K562 (cell line): Measurements from ENCODE around the gene TRIM69. TPM values are rescaled to one million over a fixed set of nuclear protein-coding genes. Genes with fewer than 3 reads are reported as not detected.

Experiments
- ADNP ChIP-seq: fragments of 200-800 bp; sonication (Bioruptor generic); IDR thresholded peaks from 2 replicates; pipeline ENCODE4 v1.6.1; 2016; ENCODE audit warnings: missing genetic modification characterization, missing compliant biosample characterization
- AFF1 ChIP-seq, 2 experiments: fragments of 450-650 bp; IDR thresholded peaks; 2 replicates each; pipeline ENCODE4 v1.6.1; 2018; ENCODE audit warnings: mild to moderate bottlenecking in 2 of 2, low read depth in 1 of 2; ENCODE audit not compliant: partially characterized antibody in 2 of 2
- ARID2 ChIP-seq: fragments of 450-650 bp; IDR thresholded peaks from 2 replicates; pipeline ENCODE4 v1.6.1; 2017; ENCODE audit warnings: antibody characterized with exemption, mild to moderate bottlenecking
- GTF2A2 ChIP-seq: IDR thresholded peaks from 2 replicates; pipeline ENCODE4 v1.6.1; 2016; ENCODE audit warnings: mild to moderate bottlenecking, missing genetic modification characterization, missing compliant biosample characterization
- HMG20B ChIP-seq: fragments of 250-450 bp; sonication (Bioruptor Pico); IDR thresholded peaks from 2 replicates; pipeline ENCODE4 v1.5.0; 2021; ENCODE audit warnings: mild to moderate bottlenecking
- IRF2 ChIP-seq: sonication (generic); formaldehyde crosslinking; IDR thresholded peaks from 2 replicates; pipeline ENCODE4 v1.8.1; 2022; ENCODE audit warnings: mild to moderate bottlenecking, missing genetic modification reagents
- MAFK ChIP-seq: IDR thresholded peaks from 2 replicates; pipeline ENCODE4 v1.6.1; 2011; ENCODE audit warnings: low read length, improper control_type of control experiment
- MTA3 ChIP-seq: fragments of 450-650 bp; formaldehyde crosslinking; IDR thresholded peaks from 2 replicates; pipeline ENCODE4 v1.6.1; 2017; ENCODE audit warnings: mild to moderate bottlenecking, borderline replicate concordance
- NCOR1 ChIP-seq: fragments of 450-650 bp; IDR thresholded peaks from 2 replicates; pipeline ENCODE4 v1.6.1; 2016; ENCODE audit warnings: mild to moderate bottlenecking, moderate library complexity
- POU5F1 ChIP-seq: fragments of 150-350 bp; IDR thresholded peaks from 2 replicates; pipeline ENCODE4 v1.6.1; 2014; ENCODE audit warnings: borderline replicate concordance, low read length, low read depth, mild to moderate bottlenecking; ENCODE audit not compliant: partially characterized antibody
- RBM14 ChIP-seq: fragments of 200-400 bp; formaldehyde crosslinking; IDR thresholded peaks from 2 replicates; pipeline ENCODE4 v1.6.1; 2018; ENCODE audit warnings: low read depth, mild to moderate bottlenecking, low read length, moderate library complexity, borderline replicate concordance; ENCODE audit not compliant: insufficient read depth
- RBM17 ChIP-seq: fragments of 200-400 bp; formaldehyde crosslinking; IDR thresholded peaks from 2 replicates; pipeline ENCODE4 v1.6.1; 2017; ENCODE audit warnings: low read depth, mild to moderate bottlenecking, low read length, borderline replicate concordance
- RHOXF2B ChIP-seq: fragments of 250-450 bp; sonication (Bioruptor Pico); conservative IDR thresholded peaks from 2 replicates; pipeline ENCODE4 v1.5.1; 2021
- STAT6 ChIP-seq: sonication (generic); formaldehyde crosslinking; IDR thresholded peaks from 2 replicates; pipeline ENCODE4 v1.8.1; 2023; ENCODE audit warnings: mild to moderate bottlenecking, missing genetic modification reagents
- TARDBP ChIP-seq: fragments of 450-650 bp; IDR thresholded peaks from 2 replicates; pipeline ENCODE4 v1.6.1; 2016
- TCFL5 ChIP-seq: fragments of 250-450 bp; sonication (Bioruptor Pico); conservative IDR thresholded peaks from 2 replicates; pipeline ENCODE4 v1.6.1; 2021; ENCODE audit warnings: mild to moderate bottlenecking, moderate library complexity, matching md5 sums
- TRIM24 ChIP-seq, 2 experiments: fragments of 450-650 bp; IDR thresholded peaks; 2 replicates each; pipeline ENCODE4 v1.6.1; 2016
- ZKSCAN1 ChIP-seq: fragments of 150-350 bp; IDR thresholded peaks from 2 replicates; pipeline ENCODE4 v1.6.1; 2016; ENCODE audit warnings: low read depth, low read length
- ZKSCAN8 ChIP-seq: fragments of 200-800 bp; sonication (Bioruptor generic); IDR thresholded peaks from 2 replicates; pipeline ENCODE4 v1.6.1; 2016; ENCODE audit warnings: missing genetic modification characterization, missing compliant biosample characterization
- ZNF253 ChIP-seq: fragments of 250-450 bp; sonication (Bioruptor Pico); conservative IDR thresholded peaks from 2 replicates; pipeline ENCODE4 v1.6.1; 2021; ENCODE audit warnings: mild to moderate bottlenecking
- ZNF316 ChIP-seq: fragments of 450-650 bp; IDR thresholded peaks from 2 replicates; pipeline ENCODE4 v1.6.1; 2016
- ZNF589 ChIP-seq: fragments of 200-800 bp; sonication (Bioruptor generic); IDR thresholded peaks from 2 replicates; pipeline ENCODE4 v1.6.1; 2016; ENCODE audit warnings: low read depth, missing genetic modification characterization, missing compliant biosample characterization
- ZNF785 ChIP-seq: fragments of 250-450 bp; sonication (Bioruptor Pico); IDR thresholded peaks from 2 replicates; pipeline ENCODE4 v1.4.0; 2020; ENCODE audit warnings: mild to moderate bottlenecking
- polyA plus RNA-seq, 8 experiments: library from polyadenylated mRNA; depleted of rRNA in 4 of 8; stranded (reverse) in 5 of 8; unstranded in 3 of 8; fragments of >200 nt; fragmentation: Nextera tagmentation in 2 of 8; fragmentation: Illumina TruSeq in 1 of 8; extraction: Ambion mirVana in 2 of 8; extraction: Trizol in 1 of 8; gene quantifications; 2 replicates each; pipeline versions ENCODE4 v1.2.1 to v1.2.3, GENCODE V29; 2011 to 2014; ENCODE audit warnings: inconsistent platforms in 1 of 8, missing spikeins in 1 of 8
- total RNA-seq, 7 experiments: library from RNA; depleted of rRNA in 6 of 7; stranded (reverse); fragments of >200 nt in 6 of 7; fragmentation: Illumina TruSeq in 2 of 7; extraction: Trizol in 2 of 7; gene quantifications; 2 replicates each; pipeline versions ENCODE4 v1.2.1 to v1.2.3, GENCODE V29; 2011 to 2021; ENCODE audit warnings: low replicate concordance in 1 of 7

Gene TRIM69
- total and polyA plus RNA-seq, 9 of the 15 experiments (the other 6 are each of a cell fraction or from before 2014, with no cell fraction given) = 1.0 to 4.3 (median 2.3) TPM

- TF ChIP-seq STAT6 = no peak
- no peak for TF ChIP-seq ZKSCAN8
- TF ChIP-seq ZNF253 (CRISPR knock-in tag) = no peak
- TF ChIP-seq IRF2 (CRISPR knock-in tag) = no peak
- no peak for TF ChIP-seq ARID2
- no peak for TF ChIP-seq ZKSCAN1
- TF ChIP-seq GTF2A2 (tag) = no peak
- TF ChIP-seq TCFL5 (CRISPR knock-in tag) = no peak
- TF ChIP-seq MAFK = no peak
- no peak for TF ChIP-seq POU5F1
- no peak for TF ChIP-seq MTA3
- no peak for TF ChIP-seq ZNF785 (CRISPR knock-in tag)
- no peak for TF ChIP-seq RBM14
- TF ChIP-seq AFF1 (IDR thresholded peaks at IDR 0.05; ENCODE audit: low read depth in 1 of 2, partially characterized antibody in 2 of 2) = peak in 1 of 2 experiments; percentile 25
- no peak for TF ChIP-seq ZNF316
- TF ChIP-seq TARDBP = no peak
- TF ChIP-seq ZNF589 (CRISPR knock-in tag) = 0 out of 2 replicates have a peak, but pooled peaks have one; percentile 30
- TF ChIP-seq TRIM24 (IDR thresholded peaks at IDR 0.05) = no peak
- no peak for TF ChIP-seq NCOR1
- no peak for TF ChIP-seq ADNP
- TF ChIP-seq RBM17 = no peak
- TF ChIP-seq RHOXF2B = no peak
- no peak for TF ChIP-seq HMG20B (CRISPR knock-in tag)
Measured at GRCh38 chr15:44734839-44735481, 1.4 kb upstream of the TRIM69 start (continued).
